ENCODE data around the gene SLC25A19. TPM values are rescaled to one million over a fixed set of nuclear protein-coding genes. Genes with fewer than 3 reads are reported as not detected.
A peak's percentile ranks its signal among the peaks of the same experiment; 100 is the strongest.

Gene SLC25A19
- total and polyA plus RNA-seq, 5 donors = 8.4 to 23.5 (median 14.2) TPM

DNA sequence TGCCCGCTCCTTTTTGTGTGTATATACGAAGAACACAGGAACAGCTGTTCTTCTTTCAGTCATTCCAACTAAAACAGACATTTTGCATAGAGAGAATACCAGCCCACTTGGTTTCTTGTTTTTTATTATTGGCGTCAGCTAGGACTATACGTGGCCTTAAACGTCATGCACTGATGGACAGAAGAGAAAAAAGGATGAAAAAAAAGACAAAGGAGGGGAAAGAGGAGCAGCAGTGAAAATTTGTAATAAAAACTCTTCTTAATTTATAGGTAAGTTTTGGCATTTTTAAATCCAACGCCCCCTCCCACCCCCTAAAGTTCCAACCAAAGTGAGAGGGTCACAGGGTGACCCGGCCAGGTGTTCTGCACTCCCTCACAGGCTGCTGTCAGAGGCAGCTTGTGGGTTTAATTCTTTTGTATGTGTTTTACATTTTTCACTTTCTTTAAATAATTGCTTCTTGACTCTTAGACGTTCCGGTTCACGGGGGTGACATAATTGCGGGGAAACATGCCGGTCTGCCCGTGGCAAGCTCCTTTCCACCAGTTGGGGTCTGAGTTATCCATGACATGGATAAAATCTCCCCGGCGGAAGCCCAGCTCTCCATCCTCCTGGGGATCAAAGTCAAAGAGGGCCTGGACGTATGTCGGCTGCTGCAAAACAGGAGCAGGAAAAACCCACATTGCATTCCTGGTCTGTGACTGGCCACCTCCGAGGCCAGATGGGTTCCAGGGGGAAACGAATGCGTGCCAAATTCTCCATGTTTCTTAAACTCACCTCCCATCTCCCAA is 30.9 kb upstream of the SLC25A19 start:
- H3K9me3 ChIP-seq (ENCODE audit: control insufficient read depth, low read length) = no peaks in the 10 kb centered on the region
- WGBS = 86% methylated on average over 20 of the region's 20 CpGs
- ATAC-seq (no peak), DNase-seq (no peak)
- intact Hi-C loops (cut with DNase I) = loop anchor here in 1 of 4 donors (5.0 kb wide), 1 partner anchor 87 kb away; the partner anchor contains the start of gene GRB2
- H3K4me3 ChIP-seq (ENCODE audit: low read length) = no peak overlapping the region
- no peak overlapping the region for H3K27ac ChIP-seq (ENCODE audit: low read length)
- H3K4me1 ChIP-seq (ENCODE audit: control insufficient read depth, insufficient read depth, low read length) = peaks cover 2% of the 10 kb centered on the region
- H3K27me3 ChIP-seq (ENCODE audit: control insufficient read depth, insufficient read depth) = no peaks in the 10 kb centered on the region

DNA sequence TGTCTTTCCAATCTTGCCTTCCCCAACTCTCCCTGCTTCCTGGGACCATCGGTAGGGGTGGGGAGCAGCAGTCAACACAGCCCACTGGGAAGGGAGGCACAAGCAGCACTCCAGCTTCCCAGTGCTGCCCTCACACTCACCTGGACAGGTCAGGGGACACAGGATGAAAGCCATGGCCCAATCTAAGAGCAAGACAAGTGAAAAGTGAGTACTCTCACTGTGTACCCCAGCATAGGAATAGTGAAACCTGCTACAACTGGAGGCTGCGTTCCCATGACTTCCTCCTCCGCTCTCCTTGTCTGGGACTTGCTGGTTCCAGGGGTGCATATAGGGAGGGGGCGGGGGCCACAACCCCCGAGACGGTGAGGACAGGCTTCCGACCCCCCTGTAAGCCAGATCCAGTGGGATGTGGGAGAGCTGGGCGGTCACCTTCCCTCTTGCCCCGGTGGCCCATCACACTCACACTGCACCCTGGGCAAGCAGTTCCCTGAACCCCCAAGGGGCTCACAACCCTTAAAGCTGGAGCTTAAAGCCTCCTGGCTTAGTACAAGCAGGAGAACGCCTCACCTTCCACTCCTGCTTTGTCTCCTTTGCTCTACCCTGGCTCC is 29.5 kb upstream of the SLC25A19 start:
- H3K27ac ChIP-seq (ENCODE audit: low read length) = no peak overlapping the region
- ATAC-seq = no peak
- H3K4me1 ChIP-seq (ENCODE audit: control insufficient read depth, insufficient read depth, low read length) = peaks cover 2% of the 10 kb centered on the region
- intact Hi-C loops (cut with DNase I) = no loop called here
- no peaks in the 10 kb centered on the region for H3K9me3 ChIP-seq (ENCODE audit: control insufficient read depth, low read length)
- no peaks in the 10 kb centered on the region for H3K27me3 ChIP-seq (ENCODE audit: control insufficient read depth, insufficient read depth)
- H3K4me3 ChIP-seq (ENCODE audit: low read length) = no peak overlapping the region
- DNase-seq = no peak
- WGBS = 81% methylated on average over 10 of the region's 10 CpGs

DNA sequence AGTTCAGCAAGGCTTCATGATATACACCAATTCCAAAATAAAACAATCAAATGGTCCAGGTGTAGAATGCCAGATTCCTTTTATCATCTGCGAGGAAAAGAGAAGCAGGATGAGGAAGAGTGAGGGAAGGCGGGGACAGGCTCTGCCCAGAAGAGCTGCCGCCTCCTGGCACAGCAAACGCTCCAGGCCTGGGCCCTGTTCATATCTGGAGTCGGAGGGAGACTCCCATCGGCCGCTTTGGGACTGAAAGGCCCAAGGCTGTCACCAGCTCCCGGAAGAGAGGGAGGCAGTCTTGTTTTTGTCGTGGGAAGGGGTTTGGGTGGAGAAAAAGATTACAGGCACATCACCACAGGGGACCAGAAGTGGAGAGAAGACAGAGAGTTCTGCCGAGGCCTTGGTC is 29.0 kb upstream of the SLC25A19 start:
- intact Hi-C loops (cut with DNase I) = no loop called here
- 53% methylated on average over 10 of the region's 10 CpGs for WGBS
- Histone ChIP-seq H3K4me3 (ENCODE audit: low read length) (no peak overlapping the region), H3K4me1 (ENCODE audit: control insufficient read depth, insufficient read depth, low read length) (peaks cover 2% of the 10 kb centered on the region), H3K27ac (ENCODE audit: low read length) (no peak overlapping the region), H3K27me3 (ENCODE audit: control insufficient read depth, insufficient read depth) (no peaks in the 10 kb centered on the region), H3K9me3 (ENCODE audit: control insufficient read depth, low read length) (no peaks in the 10 kb centered on the region)
- DNase-seq (peak; percentile 50 to 72 (median 63)), ATAC-seq (peak in 1 of 2 donors; percentile 36)

DNA sequence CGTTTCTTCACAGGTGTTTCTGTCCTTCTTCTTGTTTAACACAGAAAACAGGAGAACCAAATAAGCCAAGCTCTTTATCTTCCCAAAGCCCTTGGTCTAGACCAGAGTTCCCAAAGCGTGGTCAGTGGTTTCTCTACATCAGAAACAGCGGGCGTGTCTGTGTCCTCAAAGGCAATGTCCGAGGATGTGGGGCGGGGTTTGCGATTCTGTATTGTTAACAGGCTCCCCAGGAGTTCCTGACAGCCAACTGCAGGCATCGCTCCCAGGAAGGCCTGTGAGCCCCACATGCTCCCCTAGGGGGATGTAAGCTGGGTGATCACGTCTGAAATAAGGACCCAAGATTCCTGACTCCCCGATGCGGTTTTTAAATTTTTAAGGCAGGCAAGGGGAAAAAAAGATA is 28.4 kb upstream of the SLC25A19 start:
- Histone ChIP-seq H3K4me3 (ENCODE audit: low read length) (no peak overlapping the region), H3K4me1 (ENCODE audit: control insufficient read depth, insufficient read depth, low read length) (no peaks in the 10 kb centered on the region), H3K27ac (ENCODE audit: low read length) (no peak overlapping the region), H3K9me3 (ENCODE audit: control insufficient read depth, low read length) (no peaks in the 10 kb centered on the region), H3K27me3 (ENCODE audit: control insufficient read depth, insufficient read depth) (no peaks in the 10 kb centered on the region)
- no peak for ATAC-seq
- 75% methylated on average over 11 of the region's 11 CpGs for WGBS
- intact Hi-C loops (cut with DNase I) = no loop called here
- DNase-seq = peak in 2 of 3 donors; percentile 34 to 67

DNA sequence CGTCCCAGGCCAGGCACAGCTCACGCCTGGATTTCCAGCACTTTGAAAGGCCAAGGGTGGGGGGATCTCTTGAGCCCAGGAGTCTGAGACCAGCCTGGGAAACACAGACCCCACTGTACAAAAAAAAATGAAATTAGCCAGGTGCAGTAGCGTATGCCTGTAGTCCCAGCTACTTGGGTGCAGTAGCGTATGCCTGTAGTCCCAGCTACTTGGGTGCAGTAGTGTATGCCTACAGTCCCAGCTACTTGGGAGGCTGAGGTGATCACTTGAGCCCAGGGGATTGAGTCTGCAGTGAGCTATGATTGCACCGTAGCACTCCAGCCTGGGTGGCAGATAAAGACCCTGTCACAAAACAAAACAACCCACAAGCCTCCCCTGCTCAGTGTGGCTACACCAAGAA is 27.0 kb upstream of the SLC25A19 start:
- H3K27ac ChIP-seq (ENCODE audit: low read length) = no peak overlapping the region
- no peaks in the 10 kb centered on the region for H3K4me1 ChIP-seq (ENCODE audit: control insufficient read depth, insufficient read depth, low read length)
- no peak for ATAC-seq

DNA sequence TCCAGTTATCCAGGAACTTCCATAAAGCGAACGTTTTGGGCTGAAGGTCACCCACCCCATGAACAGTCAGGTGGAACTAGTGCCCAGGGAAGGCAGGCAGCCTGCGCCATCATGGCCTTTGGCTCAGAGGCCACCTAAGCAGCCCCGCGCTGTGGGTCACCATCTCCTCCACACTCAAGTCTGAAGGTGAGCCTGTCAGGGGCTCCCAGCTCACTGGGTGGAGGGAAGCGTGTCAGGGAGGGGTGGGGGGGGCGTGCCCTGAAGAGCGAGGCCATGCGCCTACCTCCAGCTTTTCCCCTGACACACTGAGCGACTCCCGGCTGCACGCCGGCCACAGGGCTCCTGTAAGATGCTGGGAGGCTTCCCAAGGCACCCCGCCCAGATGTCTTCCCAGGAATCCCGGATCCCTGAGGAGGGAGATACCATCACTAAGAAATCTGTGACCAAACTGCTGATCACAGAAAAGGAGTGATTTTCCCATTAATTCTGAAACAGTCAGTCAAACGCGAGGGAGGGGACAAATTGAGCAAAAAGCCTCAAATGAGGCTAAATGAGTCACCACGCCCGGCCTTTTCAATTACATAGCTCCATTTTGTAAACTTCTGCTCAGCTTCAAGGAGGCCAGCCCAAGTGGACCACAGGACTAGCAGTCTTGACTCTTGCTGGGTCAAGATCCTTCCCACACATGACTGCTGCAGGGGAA is 26.5 kb upstream of the SLC25A19 start:
- no peaks in the 10 kb centered on the region for H3K4me1 ChIP-seq (ENCODE audit: control insufficient read depth, insufficient read depth, low read length)

More for the DNA sequence above, 27.0 kb upstream of the SLC25A19 start:
- H3K4me3 ChIP-seq (ENCODE audit: low read length) = no peak overlapping the region
- intact Hi-C loops (cut with DNase I) = no loop called here
- DNase-seq = no peak
- H3K27me3 ChIP-seq (ENCODE audit: control insufficient read depth, insufficient read depth) = no peaks in the 10 kb centered on the region
- H3K9me3 ChIP-seq (ENCODE audit: control insufficient read depth, low read length) = no peaks in the 10 kb centered on the region
- 85% methylated on average over 5 of the region's 5 CpGs for WGBS

DNA sequence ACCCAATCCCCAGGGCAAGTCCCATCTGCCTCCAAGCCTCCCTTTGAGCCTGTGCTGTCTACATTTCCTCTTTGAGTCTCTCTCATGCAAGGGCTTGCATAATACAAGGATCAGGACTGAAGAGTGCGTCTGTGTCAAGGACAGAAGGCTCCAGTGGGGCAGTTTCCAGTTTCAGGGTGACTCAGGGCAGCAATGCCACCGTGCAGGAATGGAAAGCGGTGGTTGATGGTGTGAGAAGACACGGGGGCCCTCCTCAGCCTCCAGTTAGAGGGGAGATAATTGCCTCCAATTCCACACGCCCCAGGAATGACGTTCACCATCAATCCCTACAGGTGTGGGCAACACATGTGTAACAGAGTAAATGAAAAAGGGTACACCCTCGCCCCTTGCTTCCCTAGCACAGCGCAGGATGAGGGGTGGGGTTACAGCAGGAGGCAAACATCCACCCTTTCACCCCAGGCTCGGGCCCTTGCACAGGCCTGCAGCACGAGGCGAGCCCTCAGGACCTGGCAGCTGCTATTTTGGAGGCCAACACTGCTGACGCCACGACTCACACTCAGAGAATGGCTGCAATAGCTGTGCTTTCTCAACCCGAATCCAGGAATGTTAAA is 24.8 kb upstream of the SLC25A19 start:
- peak; percentile 34 to 49 for ATAC-seq
- H3K27ac ChIP-seq (ENCODE audit: low read length) = peak overlapping the region; percentile 78
- 79% methylated on average over 14 of the region's 14 CpGs for WGBS
- H3K27me3 ChIP-seq (ENCODE audit: control insufficient read depth, insufficient read depth) = no peaks in the 10 kb centered on the region
- DNase-seq = peak in 2 of 3 donors; percentile 33 to 69
- H3K9me3 ChIP-seq (ENCODE audit: control insufficient read depth, low read length) = no peaks in the 10 kb centered on the region
- intact Hi-C loops (cut with DNase I) = no loop called here
- no peak overlapping the region for H3K4me3 ChIP-seq (ENCODE audit: low read length)
- peaks cover 2% of the 10 kb centered on the region for H3K4me1 ChIP-seq (ENCODE audit: control insufficient read depth, insufficient read depth, low read length)

More for the DNA sequence above, 26.5 kb upstream of the SLC25A19 start:
- 81% methylated on average over 19 of the region's 19 CpGs for WGBS
- H3K27me3 ChIP-seq (ENCODE audit: control insufficient read depth, insufficient read depth) = no peaks in the 10 kb centered on the region
- no peak for ATAC-seq
- DNase-seq = no peak
- intact Hi-C loops (cut with DNase I) = no loop called here
- H3K27ac ChIP-seq (ENCODE audit: low read length) = no peak overlapping the region
- H3K9me3 ChIP-seq (ENCODE audit: control insufficient read depth, low read length) = no peaks in the 10 kb centered on the region
- H3K4me3 ChIP-seq (ENCODE audit: low read length) = no peak overlapping the region

DNA sequence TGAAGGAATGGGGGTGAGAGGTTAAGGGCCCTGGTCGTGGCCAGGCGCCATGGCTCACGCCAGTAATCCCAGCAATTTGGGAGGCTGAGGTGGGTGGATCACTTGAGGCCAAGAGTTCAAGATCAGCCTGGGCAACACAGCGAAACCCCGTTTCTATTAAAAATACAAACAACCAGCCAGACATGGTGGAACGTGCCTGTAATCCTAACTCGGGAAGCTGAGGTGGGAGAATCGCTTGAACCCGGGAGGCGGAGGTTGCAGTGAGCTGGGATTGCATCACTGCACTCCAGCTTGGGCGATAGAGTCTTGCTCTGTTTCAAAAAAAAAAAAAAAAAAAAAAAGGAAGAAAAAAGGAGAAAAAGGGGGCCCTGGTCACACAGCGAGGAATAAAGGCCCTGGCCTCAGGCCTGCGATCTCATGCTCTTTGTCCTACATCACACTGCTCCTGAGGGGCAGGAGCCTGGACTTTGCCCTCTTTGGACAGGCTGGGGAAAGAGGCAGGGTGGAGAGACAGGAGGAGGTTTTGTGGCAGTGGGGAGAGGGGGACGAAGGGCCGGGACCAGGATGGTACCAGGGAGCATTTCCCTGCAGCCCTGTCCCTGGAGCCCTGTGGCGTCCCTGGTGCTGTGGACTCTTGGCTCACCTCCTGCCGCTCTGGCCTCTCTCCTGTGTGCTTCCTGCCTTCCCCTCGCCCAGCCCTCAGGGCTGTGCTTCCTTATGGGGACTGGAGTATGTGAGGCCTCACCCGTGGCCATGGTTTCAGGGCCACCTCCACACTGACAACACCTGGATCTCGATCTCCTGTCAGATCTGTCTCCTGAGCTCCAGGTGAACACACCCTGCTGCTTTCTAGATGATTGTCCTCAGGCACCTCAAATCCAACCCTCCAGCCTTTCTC is 19.7 kb upstream of the SLC25A19 start:
- DNase-seq (peak; percentile 38 to 66 (median 60)), ATAC-seq (peak; percentile 66 to 70)
- Histone ChIP-seq H3K9me3 (ENCODE audit: control insufficient read depth, low read length) (no peaks in the 10 kb centered on the region), H3K4me1 (ENCODE audit: control insufficient read depth, insufficient read depth, low read length) (peaks cover 2% of the 10 kb centered on the region), H3K27me3 (ENCODE audit: control insufficient read depth, insufficient read depth) (no peaks in the 10 kb centered on the region), H3K27ac (ENCODE audit: low read length) (peak overlapping the region; percentile 24), H3K4me3 (ENCODE audit: low read length) (no peak overlapping the region)
- intact Hi-C loops (cut with DNase I) = no loop called here
- WGBS = 70% methylated on average over 20 of the region's 20 CpGs

DNA sequence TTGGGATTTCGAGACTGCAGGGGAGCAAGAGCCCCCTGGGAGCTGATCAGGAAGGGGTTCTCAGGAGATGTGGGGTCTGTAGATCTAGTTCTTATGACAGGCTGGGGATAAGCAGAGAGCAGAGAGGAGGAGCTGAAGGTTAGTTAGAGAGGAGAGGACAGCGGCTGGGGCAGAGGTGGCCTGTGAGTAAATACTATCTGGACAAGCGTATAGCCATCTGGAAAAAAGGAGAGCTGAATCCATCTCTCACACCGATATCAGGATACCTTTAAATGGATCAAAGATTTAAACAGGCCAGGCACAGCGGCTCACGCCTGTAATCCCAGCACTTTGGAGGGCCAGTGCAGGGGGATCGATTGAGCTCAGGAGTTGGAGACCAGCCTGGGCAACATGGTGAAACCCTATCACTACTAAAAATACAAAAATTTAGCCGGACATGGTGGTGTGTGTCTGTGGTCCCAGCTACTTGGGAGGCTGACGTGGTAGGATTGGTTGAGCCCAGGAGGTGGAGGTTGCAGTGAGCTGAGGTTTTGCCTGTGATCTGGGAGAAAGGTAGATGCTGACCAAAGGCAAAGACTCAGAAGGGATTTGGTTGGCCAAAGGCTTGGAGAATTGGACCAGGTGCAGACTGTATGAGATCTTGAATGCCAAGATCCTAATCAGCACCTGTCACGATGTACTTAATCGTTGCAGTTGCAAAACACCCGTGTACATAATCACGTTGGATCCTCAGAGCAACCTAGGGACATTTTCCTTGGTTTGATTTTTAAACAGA is 18.9 kb upstream of the SLC25A19 start:
- 85% methylated on average over 13 of the region's 13 CpGs for WGBS
- intact Hi-C loops (cut with DNase I) = no loop called here

More for the DNA sequence above, 18.9 kb upstream of the SLC25A19 start:
- peaks cover 2% of the 10 kb centered on the region for H3K4me1 ChIP-seq (ENCODE audit: control insufficient read depth, insufficient read depth, low read length)
- no peaks in the 10 kb centered on the region for H3K9me3 ChIP-seq (ENCODE audit: control insufficient read depth, low read length)
- ATAC-seq (no peak), DNase-seq (no peak)
- H3K27ac ChIP-seq (ENCODE audit: low read length) = peak overlapping the region; percentile 24
- H3K4me3 ChIP-seq (ENCODE audit: low read length) = no peak overlapping the region
- H3K27me3 ChIP-seq (ENCODE audit: control insufficient read depth, insufficient read depth) = no peaks in the 10 kb centered on the region
